HepG2 (cell line): ENCODE data around the gene MBNL3. TPM values are rescaled to one million over a fixed set of nuclear protein-coding genes. Genes with fewer than 3 reads are reported as not detected.

Source experiments
- CBX1 ChIP-seq: IDR thresholded peaks from one replicate; pipeline ENCODE4 v1.6.1; 2016; ENCODE audit warnings: antibody characterized with exemption, low read depth
- GPBP1L1 ChIP-seq: sonication (generic); formaldehyde crosslinking; IDR thresholded peaks from 2 replicates; pipeline ENCODE4 v1.5.0; 2020; ENCODE audit warnings: mild to moderate bottlenecking, missing genetic modification reagents
- HMGA1 ChIP-seq: sonication (generic); formaldehyde crosslinking; conservative IDR thresholded peaks from 2 replicates; pipeline ENCODE4 v1.4.0; 2020; ENCODE audit warnings: missing genetic modification reagents
- KAT2B ChIP-seq: fragments of 150-350 bp; IDR thresholded peaks from 2 replicates; pipeline ENCODE4 v1.6.1; 2014; ENCODE audit warnings: low read depth, low read length, borderline replicate concordance
- NFE2L1 ChIP-seq: sonication (generic); formaldehyde crosslinking; IDR thresholded peaks from 2 replicates; pipeline ENCODE4 v1.4.0; 2020; ENCODE audit warnings: missing genetic modification reagents, mild to moderate bottlenecking, borderline replicate concordance
- SIX4 ChIP-seq: sonication (generic); formaldehyde crosslinking; IDR thresholded peaks from 2 replicates; pipeline ENCODE4 v1.4.0; 2020; ENCODE audit warnings: missing genetic modification reagents
- SP4 ChIP-seq: sonication (generic); formaldehyde crosslinking; IDR thresholded peaks from 2 replicates; pipeline ENCODE4 v1.8.1; 2023; ENCODE audit warnings: mild to moderate bottlenecking, missing genetic modification reagents
- SPEN ChIP-seq: sonication (generic); formaldehyde crosslinking; IDR thresholded peaks from 2 replicates; pipeline ENCODE4 v1.5.1; 2020; ENCODE audit warnings: low read depth, mild to moderate bottlenecking, missing genetic modification reagents
- TCF7 ChIP-seq: sonication (generic); IDR thresholded peaks from 2 replicates; pipeline ENCODE4 v1.6.1; 2016; ENCODE audit warnings: antibody characterized with exemption, low read depth
- ZBTB14 ChIP-seq: sonication (generic); formaldehyde crosslinking; IDR thresholded peaks from 2 replicates; pipeline ENCODE4 v1.4.0; 2020; ENCODE audit warnings: missing genetic modification reagents
- ZFP41 ChIP-seq: sonication (generic); formaldehyde crosslinking; IDR thresholded peaks from 2 replicates; pipeline ENCODE4 v1.4.0; 2020; ENCODE audit warnings: mild to moderate bottlenecking, missing genetic modification reagents, borderline replicate concordance
- ZNF251 ChIP-seq: sonication (generic); formaldehyde crosslinking; IDR thresholded peaks from 2 replicates; pipeline ENCODE4 v1.9.0; 2021; ENCODE audit warnings: mild to moderate bottlenecking, missing genetic modification reagents
- ZNF503 ChIP-seq: sonication (generic); formaldehyde crosslinking; IDR thresholded peaks from 2 replicates; pipeline ENCODE4 v1.4.0; 2020; ENCODE audit warnings: missing genetic modification reagents
- ZNF788 ChIP-seq: sonication (generic); formaldehyde crosslinking; IDR thresholded peaks from 2 replicates; pipeline ENCODE4 v1.5.0; 2020; ENCODE audit warnings: mild to moderate bottlenecking, missing genetic modification reagents, borderline replicate concordance
- polyA plus RNA-seq, 8 experiments: library from polyadenylated mRNA; depleted of rRNA in 3 of 8; stranded (reverse) in 7 of 8; unstranded in 1 of 8; fragments of >200 nt; fragmentation: Illumina TruSeq in 4 of 8; extraction: Trizol in 4 of 8; gene quantifications; 2 replicates each; pipeline versions ENCODE4 v1.2.1 to v1.2.3, GENCODE V29; 2011 to 2016; ENCODE audit warnings: low read depth in 4 of 8, missing spikeins in 1 of 8, mixed read lengths in 1 of 8; ENCODE audit not compliant: insufficient read depth in 1 of 8
- total RNA-seq, 5 experiments: library from RNA; depleted of rRNA; stranded (reverse); fragments of >200 nt; fragmentation: Illumina TruSeq; extraction: Trizol; gene quantifications; 2 replicates each; pipeline ENCODE4 v1.2.3, GENCODE V29; 2016; ENCODE audit warnings: low read depth in 1 of 5

Gene MBNL3
- total and polyA plus RNA-seq, 2 of the 13 experiments (the other 11 are each of a cell fraction or from before 2014, with no cell fraction given), result 155 to 257 TPM

- no peak for TF ChIP-seq SPEN (CRISPR knock-in tag)
- no peak for TF ChIP-seq CBX1
- no peak for TF ChIP-seq SIX4
- TF ChIP-seq ZFP41 (CRISPR knock-in tag), result no peak
- no peak for TF ChIP-seq ZBTB14 (CRISPR knock-in tag)
- no peak for TF ChIP-seq NFE2L1 (CRISPR knock-in tag)
- TF ChIP-seq ZNF788, result no peak
- no peak for TF ChIP-seq SP4 (CRISPR knock-in tag)
- no peak for TF ChIP-seq KAT2B
- TF ChIP-seq GPBP1L1 (CRISPR knock-in tag), result no peak
- no peak for TF ChIP-seq ZNF251 (CRISPR knock-in tag)
- no peak for TF ChIP-seq ZNF503
- no peak for TF ChIP-seq HMGA1
- no peak for TF ChIP-seq TCF7
- TF ChIP-seq, all 625 proteins: peak for 0
These were observed 27.0 kb downstream of the MBNL3 start (continued) for GRCh38 chrX:132461886-132462285.
